CD4-positive, alpha-beta T cell treated with Interleukin-6 for 4 hours (primary cell): ENCODE results near the gene CALCOCO2.
"Not testable (repeated sequence)": the region's sequence is repeated elsewhere in the genome, so short reads cannot be mapped to it uniquely, and the experiment has no call there.

Source experiments
- DNase-seq: peaks from one replicate; pipeline ENCODE4 v3.0.0-alpha.2; 2020; ENCODE audit warnings: mixed read lengths

The CALCOCO2 gene, protein sequence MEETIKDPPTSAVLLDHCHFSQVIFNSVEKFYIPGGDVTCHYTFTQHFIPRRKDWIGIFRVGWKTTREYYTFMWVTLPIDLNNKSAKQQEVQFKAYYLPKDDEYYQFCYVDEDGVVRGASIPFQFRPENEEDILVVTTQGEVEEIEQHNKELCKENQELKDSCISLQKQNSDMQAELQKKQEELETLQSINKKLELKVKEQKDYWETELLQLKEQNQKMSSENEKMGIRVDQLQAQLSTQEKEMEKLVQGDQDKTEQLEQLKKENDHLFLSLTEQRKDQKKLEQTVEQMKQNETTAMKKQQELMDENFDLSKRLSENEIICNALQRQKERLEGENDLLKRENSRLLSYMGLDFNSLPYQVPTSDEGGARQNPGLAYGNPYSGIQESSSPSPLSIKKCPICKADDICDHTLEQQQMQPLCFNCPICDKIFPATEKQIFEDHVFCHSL

GRCh38 chr17:48830840-48831548 is at the start of gene CALCOCO2:
TSS of gene CALCOCO2 (plus strand) at chr17:48831035. CDS start at chr17:48841708, 10,673 bp downstream.
- DNase-seq, result peak; percentile 95

GRCh38 chr17:48787828-48788227 is 43.0 kb upstream of the CALCOCO2 start:
- no peak for DNase-seq

DNA sequence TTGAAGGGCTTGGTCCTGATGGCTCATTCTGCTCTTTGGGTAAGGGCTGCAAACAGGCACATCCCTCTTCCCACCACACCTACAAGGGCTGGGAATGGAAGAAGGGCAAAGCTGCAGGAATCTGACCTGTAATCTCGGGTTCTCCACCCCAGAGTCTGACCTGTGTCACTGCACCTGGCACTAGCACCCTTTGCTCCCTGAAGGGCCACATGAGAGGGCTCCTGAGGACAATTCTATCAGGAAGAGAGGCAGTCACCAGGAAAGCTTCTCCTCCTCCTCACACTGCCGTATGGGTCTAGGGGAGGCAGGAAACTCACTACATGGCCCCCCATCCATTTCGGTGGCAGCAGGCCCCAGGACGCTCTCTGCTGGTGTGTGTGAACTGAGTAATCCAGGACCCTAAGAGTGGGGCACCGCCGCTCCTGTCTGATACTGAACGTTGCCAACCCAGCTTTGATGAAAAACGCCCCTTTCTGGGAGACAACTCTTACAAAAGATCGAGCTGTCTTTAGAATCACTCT is 40.2 kb upstream of the CALCOCO2 start:
- no peak for DNase-seq

GRCh38 chr17:48791128-48792032 is 39.5 kb upstream of the CALCOCO2 start:
- peak; percentile 27 for DNase-seq

GRCh38 chr17:48792033-48792798 is 38.6 kb upstream of the CALCOCO2 start:
- no peak for DNase-seq

DNA sequence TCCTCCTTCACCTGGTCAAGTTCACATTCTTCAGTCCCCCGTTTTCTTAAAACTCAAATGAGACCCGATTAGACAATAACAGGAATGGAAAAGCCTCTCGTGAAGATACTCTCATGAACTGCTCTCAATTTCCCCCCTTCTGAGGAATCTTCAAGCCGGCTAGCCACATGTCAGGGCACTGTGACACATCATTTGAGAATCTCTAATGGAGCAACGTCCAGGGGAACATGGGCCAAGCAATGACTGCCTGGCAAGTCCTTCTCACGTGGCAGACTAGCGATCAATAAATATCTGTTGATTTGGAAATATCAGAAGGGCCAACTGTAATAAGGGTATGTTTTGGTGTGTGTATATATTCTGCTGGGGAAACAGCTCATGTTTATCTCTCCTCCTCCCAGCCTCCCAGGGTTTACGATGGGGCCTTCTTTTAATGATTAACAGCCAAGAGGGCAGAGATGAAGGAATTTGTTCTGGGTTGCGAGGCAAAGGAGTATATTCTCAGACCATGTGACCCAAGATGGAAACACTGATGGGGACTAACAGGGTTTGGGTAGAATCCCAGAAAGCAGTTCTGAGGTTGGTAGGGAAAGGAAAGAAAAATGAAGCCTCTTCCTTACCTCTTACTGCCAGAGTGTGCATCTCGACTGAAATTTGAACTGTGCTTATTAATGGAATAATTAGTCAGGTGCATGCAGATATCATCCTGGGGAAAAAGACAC is 35.2 kb upstream of the CALCOCO2 start:
- no peak for DNase-seq

DNA sequence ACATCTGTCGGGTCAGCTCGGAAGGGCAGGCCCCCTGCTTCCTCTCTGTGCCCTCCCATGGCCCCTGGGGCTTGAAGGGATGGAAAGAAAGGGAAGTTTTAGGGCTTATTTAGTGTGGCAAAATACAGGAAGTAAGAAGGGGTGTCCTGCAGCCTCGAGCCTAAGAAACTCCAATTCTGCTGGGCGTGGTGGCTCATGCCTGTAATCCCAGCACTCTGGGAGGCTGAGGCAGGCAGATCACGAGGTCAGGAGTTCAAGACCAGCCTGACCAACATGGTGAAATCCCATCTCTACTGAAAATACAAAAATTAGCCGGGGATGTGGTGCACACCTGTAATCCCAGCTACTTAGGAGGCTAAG is 34.7 kb upstream of the CALCOCO2 start:
- DNase-seq, result not testable (repeated sequence)

DNA sequence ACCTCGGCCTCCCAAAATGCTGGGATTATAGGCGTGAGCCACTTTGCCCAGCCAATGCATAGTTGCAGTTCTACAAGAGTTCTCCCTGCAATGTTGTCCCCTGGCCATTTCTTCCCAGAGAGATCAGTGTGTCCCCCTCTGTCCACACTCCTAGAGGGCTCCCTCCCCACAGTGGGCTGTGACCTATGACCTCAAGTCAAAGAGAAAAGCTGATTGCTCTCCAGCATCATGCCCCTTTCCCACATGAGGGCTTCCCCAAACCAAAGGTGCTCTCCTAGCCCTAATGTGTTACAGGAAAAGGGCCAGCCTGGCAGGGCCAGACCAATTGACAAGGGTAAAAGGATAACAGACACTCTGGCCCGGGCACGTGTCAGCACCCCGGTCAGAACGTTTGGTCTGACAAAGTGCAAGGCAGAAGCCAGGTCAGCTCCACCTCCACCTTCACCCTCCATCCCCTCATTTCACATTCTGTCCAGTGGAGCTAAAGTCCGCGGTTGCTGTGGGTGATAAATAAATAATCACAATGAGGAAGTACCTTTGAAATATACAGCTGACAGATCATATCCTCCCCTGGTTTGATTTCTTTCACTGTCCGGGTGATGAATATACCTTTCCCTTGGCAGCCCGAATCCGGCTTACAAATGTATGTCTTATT is 31.6 kb upstream of the CALCOCO2 start:
- no peak for DNase-seq

DNA sequence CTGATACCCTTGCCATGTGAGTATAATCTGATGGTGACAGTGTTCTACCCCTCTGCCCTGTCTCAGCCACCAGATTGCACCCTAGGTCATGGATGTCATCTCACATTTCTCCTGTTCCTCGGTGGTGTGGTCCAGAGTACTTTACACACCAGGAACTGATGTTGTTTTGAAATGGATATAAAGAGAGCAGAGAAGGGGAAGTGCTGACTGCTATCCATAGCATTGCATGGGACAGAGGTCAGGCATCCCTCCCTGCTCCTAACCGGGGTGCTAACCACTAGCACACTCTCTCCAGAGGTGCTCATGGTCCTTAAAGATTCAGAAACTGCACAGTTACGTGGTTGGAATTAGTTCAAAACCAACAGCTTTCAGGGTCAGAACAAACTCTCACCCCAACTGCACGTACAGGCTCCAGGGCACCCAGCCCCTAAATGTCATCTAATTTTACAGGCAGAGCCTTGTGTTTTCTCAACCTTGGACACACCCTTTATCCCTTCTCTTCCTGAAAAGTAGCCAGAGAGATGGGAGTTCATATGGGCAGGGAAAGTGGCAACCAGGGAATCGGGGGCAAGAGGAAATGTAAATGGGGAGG is 30.1 kb upstream of the CALCOCO2 start:
- DNase-seq, result no peak

GRCh38 chr17:48804936-48805411 is 25.9 kb upstream of the CALCOCO2 start:
- DNase-seq, result peak; percentile 75

GRCh38 chr17:48809182-48809581 is 21.7 kb upstream of the CALCOCO2 start:
- no peak for DNase-seq

DNA sequence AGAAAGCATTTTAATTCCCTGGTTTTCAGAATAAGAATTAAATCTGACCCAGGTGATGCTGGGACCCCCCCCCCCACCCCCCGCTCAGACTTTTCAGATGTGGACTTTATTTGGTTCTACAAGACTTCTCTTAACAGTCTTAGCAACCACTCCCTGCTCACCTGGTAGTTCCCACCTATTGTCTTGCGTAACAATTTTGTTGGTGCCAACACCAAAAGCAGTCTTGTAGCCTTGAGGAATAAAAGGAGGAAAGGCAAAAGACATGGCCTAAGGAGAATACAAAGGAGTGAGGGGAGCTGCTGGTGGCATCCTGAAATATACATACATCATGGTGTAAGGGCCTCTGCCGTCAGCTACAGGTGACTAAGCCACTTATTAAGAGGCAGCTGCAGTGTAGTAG is 18.8 kb upstream of the CALCOCO2 start:
- DNase-seq, result no peak

- peak; percentile 76 for DNase-seq
Measured at GRCh38 chr17:48814504-48814903, 16.3 kb upstream of the CALCOCO2 start.

DNA sequence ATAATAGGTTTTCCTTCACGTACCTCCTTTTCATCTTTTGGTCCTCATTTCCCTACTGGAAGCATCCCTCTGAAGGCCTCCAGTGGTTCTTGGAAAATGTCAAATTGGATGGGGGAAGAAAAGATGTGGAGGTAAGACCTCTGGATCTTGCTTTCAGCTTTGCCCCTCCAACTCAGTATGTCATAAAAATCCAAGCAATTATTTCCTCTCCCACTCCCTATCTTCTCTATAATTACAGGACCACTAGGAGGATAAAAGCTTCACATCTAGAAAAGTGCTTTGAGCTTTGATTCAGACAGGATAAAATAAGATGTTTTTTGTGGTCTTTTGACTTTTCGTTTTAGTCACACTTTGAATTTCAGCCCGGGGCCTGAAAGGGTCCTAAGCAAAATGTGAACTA is 15.5 kb upstream of the CALCOCO2 start:
- no peak for DNase-seq

- DNase-seq, result no peak
Measured at GRCh38 chr17:48816438-48816773, 14.4 kb upstream of the CALCOCO2 start.

- peak; percentile 83 for DNase-seq
Measured at GRCh38 chr17:48816774-48817590, 13.9 kb upstream of the CALCOCO2 start, which contains the start of gene TTLL6. TSS of gene TTLL6 (minus strand) at chr17:48817229. CDS start at chr17:48817072, 157 bp downstream.

DNA sequence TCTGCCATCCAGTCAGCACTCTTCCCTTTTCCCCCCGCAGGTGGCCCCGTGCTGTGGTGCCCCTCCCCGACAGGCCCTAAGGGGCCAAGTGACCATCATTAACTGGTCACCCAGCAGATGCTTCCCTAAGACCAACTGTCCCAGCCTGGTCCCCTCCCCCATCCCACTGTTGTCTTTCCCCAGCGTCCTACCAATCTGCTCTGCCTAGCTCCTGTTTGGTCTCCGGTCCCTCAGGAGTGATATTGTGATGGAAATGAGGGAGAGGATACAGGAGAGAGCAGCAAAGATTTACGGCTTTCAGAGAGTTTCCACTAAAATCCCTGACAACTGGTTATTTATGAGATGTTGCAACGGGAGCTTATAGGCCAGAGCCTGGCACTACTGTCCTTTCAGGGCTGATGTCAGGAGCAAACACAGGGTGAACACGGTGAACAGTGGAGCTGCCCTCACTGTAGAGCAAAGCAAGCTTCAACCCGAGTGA is 12.4 kb upstream of the CALCOCO2 start:
- DNase-seq, result no peak

DNA sequence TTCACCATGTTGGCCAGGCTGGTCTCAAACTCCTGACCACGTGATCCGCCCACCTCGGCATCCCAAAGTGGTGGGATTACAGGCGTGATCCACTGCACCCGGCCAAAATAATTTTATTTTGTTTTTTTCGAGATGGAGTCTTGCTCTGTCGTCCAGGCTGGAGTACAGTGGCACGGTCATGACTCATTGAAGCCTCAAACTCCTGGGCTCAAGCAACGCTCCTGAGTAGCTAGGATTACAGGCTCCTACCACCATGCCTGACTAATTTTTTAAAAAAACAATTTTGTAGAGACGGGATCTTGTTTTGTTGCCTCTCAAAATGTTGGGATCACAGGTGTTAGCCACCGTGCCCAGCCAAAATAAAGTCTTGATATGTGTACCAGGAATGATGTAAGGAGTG is 11.4 kb upstream of the CALCOCO2 start:
- DNase-seq, result no peak

GRCh38 chr17:48820936-48821335 is 9.9 kb upstream of the CALCOCO2 start:
- DNase-seq, result not testable (repeated sequence)
